Inflammatory macrophage treated with lipopolysaccharide for 4 hours (primary cell): ENCODE results near the gene DCAF6.

Experiments used
- DNase-seq: peaks from one replicate; pipeline ENCODE4 v3.0.0-alpha.2; 2020

Gene DCAF6

DNA sequence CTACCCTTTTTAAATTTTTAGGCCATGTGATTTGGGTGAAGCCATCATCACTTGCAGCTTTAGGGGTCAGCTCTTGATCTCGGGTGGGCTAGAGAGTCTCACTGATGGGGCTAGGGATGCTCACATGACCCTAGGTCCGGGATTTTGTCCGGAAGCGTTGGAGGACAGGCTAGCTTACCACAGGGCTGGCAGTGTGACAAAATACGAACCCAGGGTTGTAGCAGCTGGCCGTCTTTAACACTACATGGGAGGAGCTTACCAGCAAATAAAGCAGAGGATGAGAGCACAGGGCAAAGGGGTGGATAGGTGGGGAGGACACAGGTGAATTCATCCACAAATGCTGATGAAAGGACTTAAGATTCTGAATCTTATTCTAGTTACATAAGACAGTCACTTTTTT is 178.4 kb downstream of the DCAF6 start:
- DNase-seq: no peak

DNA sequence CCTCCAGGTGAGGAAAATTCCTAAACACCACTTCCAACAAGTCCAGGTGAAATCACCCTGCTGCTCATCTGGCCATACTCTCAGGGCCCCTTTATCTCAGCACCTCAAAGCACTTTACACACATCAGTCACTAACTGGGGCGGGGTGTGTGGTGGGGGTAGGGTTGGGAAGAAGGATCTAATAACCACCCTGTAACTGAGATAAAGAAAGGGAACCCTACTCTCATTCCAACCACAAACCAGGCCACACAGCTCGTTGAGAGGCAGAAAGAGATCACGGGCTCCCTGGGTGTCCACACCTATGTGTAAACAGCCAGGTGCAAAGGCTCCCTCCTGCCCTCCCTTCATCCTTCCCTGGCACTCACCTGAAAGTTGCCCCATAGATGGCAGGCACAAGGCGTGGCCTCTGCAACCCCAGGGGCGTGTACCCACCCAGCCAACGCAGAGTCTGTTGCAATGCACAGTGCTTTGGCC is 179.9 kb downstream of the DCAF6 start:
- no peak for DNase-seq

DNA sequence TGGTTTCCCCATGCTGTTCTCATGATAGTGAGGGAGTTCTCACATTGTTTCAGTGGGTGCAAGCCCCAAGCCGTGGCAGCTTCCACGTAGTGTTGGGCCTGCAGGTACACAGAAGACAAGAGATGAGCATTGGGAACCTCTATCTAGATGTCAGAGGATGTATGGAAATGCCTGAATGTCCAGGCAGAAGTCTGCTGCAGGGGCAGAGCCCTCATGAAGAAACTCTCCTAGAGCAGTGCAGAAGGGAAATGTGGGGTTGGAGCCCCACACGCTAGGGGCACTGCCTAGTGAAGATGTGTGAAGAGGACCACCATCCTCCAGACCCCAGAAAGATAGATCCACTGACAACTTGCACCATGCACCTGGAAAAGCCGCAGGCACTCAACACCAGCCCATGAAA is 183.3 kb downstream of the DCAF6 start:
- DNase-seq: no peak

DNA sequence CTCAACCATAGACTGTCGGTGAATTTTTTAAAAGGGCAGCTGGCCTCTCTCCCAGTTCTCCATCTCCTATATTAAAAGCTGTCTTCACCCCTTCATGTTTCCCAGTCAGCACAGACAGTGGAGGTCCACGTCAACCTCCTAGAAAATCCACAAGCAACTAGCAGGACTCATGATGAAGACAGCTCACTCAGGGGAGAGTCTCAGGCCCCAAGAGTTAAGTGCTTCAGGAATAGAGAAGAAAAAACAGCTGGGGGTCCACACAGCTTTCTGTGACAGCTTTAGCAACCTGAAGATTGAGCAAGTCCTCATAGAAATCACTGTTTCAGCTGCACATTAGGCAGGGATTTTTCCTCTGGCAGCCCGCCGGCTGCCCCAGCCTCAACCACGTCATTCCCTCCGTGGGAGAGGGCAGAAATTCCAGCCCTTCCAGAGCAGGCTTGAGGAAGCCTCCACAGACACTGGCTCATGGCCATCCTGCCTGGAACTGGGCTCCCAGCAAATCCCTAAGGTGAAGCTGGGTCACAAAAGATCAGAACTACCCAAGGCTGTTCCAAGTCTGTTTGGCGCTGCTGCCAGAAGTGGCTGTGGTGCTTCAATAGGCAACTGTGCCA is 185.0 kb downstream of the DCAF6 start:
- DNase-seq: no peak

GRCh38 chr1:168125051-168125450 is 188.6 kb downstream of the DCAF6 start:
- no peak for DNase-seq
